Osteocyte (in vitro differentiated cells): Measurements from ENCODE around the gene IPO7. TPM values are rescaled to one million over a fixed set of nuclear protein-coding genes. Genes with fewer than 3 reads are reported as not detected.

Experiments used
- DNase-seq: peaks from one replicate; pipeline ENCODE4 v3.0.0; 2021; ENCODE audit warnings: mixed read lengths; ENCODE audit not compliant: unreplicated experiment; ENCODE audit errors: extremely low spot score
- H3K27ac Mint-ChIP-seq: one replicate; pipeline ENCODE4 v1.8.0; 2021; ENCODE audit warnings: mild to moderate bottlenecking, mixed read lengths; ENCODE audit not compliant: unreplicated experiment
- H3K27me3 Mint-ChIP-seq: one replicate; pipeline ENCODE4 v1.8.0; 2021; ENCODE audit warnings: mixed read lengths; ENCODE audit not compliant: unreplicated experiment
- H3K36me3 Mint-ChIP-seq: one replicate; pipeline ENCODE4 v1.8.0; 2021; ENCODE audit warnings: mixed read lengths; ENCODE audit not compliant: unreplicated experiment
- H3K4me1 Mint-ChIP-seq: one replicate; pipeline ENCODE4 v1.8.0; 2021; ENCODE audit warnings: mixed read lengths; ENCODE audit not compliant: unreplicated experiment
- H3K4me3 Mint-ChIP-seq: one replicate; pipeline ENCODE4 v1.8.0; 2021; ENCODE audit warnings: mild to moderate bottlenecking, moderate library complexity, mixed read lengths; ENCODE audit not compliant: unreplicated experiment
- H3K9me3 Mint-ChIP-seq: one replicate; pipeline ENCODE4 v1.8.0; 2021; ENCODE audit warnings: mixed read lengths; ENCODE audit not compliant: unreplicated experiment
- CTCF ChIP-seq: fragments of 200-600 bp; sonication (generic); IDR thresholded peaks from 2 replicates; pipeline ENCODE4 v1.5.0; 2021; ENCODE audit warnings: antibody characterized with exemption, mild to moderate bottlenecking, moderate library complexity
- total RNA-seq: library from RNA; stranded (reverse); gene quantifications from 2 replicates; pipeline ENCODE4 v1.2.1, GENCODE V29; 2021

The IPO7 gene
- total RNA-seq, 1 donor from 2014 or later, result 104 TPM

GRCh38 chr11:9473408-9473807 is 89.0 kb downstream of the IPO7 start:
- H3K36me3 Mint-ChIP-seq, result peaks cover 26% of the 10 kb centered on the region
- no peaks in the 10 kb centered on the region for H3K27me3 Mint-ChIP-seq
- H3K4me1 Mint-ChIP-seq, result no peaks in the 10 kb centered on the region

DNA sequence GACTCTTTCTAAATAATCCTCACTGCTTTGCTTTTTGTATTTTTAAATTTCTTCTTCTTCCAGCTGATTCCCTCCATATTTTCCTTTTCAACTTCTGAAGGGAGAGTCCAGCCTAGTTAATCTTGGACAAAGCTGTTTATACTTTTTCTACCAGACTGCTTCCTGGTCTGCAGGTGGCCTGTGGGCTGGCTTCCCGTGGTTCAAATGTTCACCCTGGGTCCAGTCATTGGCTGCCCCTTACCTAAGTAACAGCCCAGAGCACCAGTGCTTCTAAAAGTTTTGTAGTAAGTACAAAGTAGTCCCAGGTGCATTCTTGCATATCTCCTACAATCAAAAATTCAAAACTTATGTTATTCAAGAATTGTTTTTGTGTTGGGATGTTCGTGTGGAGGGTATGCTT is 95.4 kb downstream of the IPO7 start:
- no peak for TF ChIP-seq CTCF
- H3K27ac Mint-ChIP-seq, result no peak overlapping the region
- H3K36me3 Mint-ChIP-seq, result peaks cover 20% of the 10 kb centered on the region
- H3K27me3 Mint-ChIP-seq, result no peaks in the 10 kb centered on the region
- no peaks in the 10 kb centered on the region for H3K9me3 Mint-ChIP-seq
- no peak for DNase-seq
- no peak overlapping the region for H3K4me3 Mint-ChIP-seq
- H3K4me1 Mint-ChIP-seq, result no peaks in the 10 kb centered on the region

More at GRCh38 chr11:9473408-9473807, 89.0 kb downstream of the IPO7 start:
- H3K4me3 Mint-ChIP-seq, result no peak overlapping the region
- TF ChIP-seq CTCF, result no peak
- H3K27ac Mint-ChIP-seq, result peak overlapping the region; percentile 41
- no peak for DNase-seq
- H3K9me3 Mint-ChIP-seq, result no peaks in the 10 kb centered on the region

- peaks cover 8% of the 10 kb centered on the region for H3K36me3 Mint-ChIP-seq
- H3K27me3 Mint-ChIP-seq, result no peaks in the 10 kb centered on the region
- H3K4me1 Mint-ChIP-seq, result peaks cover 19% of the 10 kb centered on the region
- TF ChIP-seq CTCF, result no peak
- peak overlapping the region; percentile 75 for H3K27ac Mint-ChIP-seq
- H3K4me3 Mint-ChIP-seq, result no peak overlapping the region
- DNase-seq, result no peak
- no peaks in the 10 kb centered on the region for H3K9me3 Mint-ChIP-seq
Observed at GRCh38 chr11:9489080-9489765, 104.8 kb downstream of the IPO7 start.

GRCh38 chr11:9490376-9490775 is 105.9 kb downstream of the IPO7 start:
- no peak for DNase-seq
- no peak for TF ChIP-seq CTCF
- Mint-ChIP-seq H3K9me3 (no peaks in the 10 kb centered on the region), H3K4me1 (peaks cover 19% of the 10 kb centered on the region), H3K27me3 (no peaks in the 10 kb centered on the region), H3K4me3 (no peak overlapping the region), H3K27ac (no peak overlapping the region), H3K36me3 (peaks cover 13% of the 10 kb centered on the region)

- DNase-seq, result no peak
- TF ChIP-seq CTCF, result no peak
- Mint-ChIP-seq H3K27ac (no peak overlapping the region), H3K36me3 (peaks cover 28% of the 10 kb centered on the region), H3K9me3 (no peaks in the 10 kb centered on the region), H3K4me1 (peaks cover 19% of the 10 kb centered on the region), H3K27me3 (no peaks in the 10 kb centered on the region), H3K4me3 (no peak overlapping the region)
Observed at GRCh38 chr11:9493492-9493891, 109.0 kb downstream of the IPO7 start.
